MCF 10A (cell line): ENCODE data around the gene KPNA2. TPM values are rescaled to one million over a fixed set of nuclear protein-coding genes. Genes with fewer than 3 reads are reported as not detected.
"Not testable (repeated sequence)": the region's sequence is repeated elsewhere in the genome, so short reads cannot be mapped to it uniquely, and the experiment has no call there.

Source experiments
- BruUV-seq: library from RNA; stranded (reverse); fragments of 400-500 nt; replicated peaks from 2 replicates; lab custom pipeline; 2021; lab: Mats Ljungman, UMichigan
- CTCF ChIA-PET: fragments of 300-600 bp; sonication (Branson Sonifier 250); formaldehyde crosslinking; extraction: SDS; loops from one replicate; lab custom pipeline; 2021; ENCODE audit warnings: antibody characterized with exemption, inconsistent platforms; lab: Yijun Ruan, JAX
- POLR2A ChIA-PET: fragments of 300-600, 350-650 bp; sonication (Branson Sonifier 250); formaldehyde crosslinking; extraction: SDS; loops from one replicate; lab custom pipeline; 2020; ENCODE audit warnings: antibody characterized with exemption, inconsistent platforms; lab: Yijun Ruan, JAX
- DNase-seq: peaks from one replicate; pipeline ENCODE4 v3.0.0-alpha.2; 2018; ENCODE audit not compliant: unreplicated experiment
- H3K27ac Mint-ChIP-seq: one replicate; pipeline ENCODE4 v1.8.0; 2022; ENCODE audit warnings: mild to moderate bottlenecking, low read depth, mixed read lengths; ENCODE audit not compliant: unreplicated experiment
- H3K27me3 Mint-ChIP-seq: one replicate; pipeline ENCODE4 v1.8.0; 2022; ENCODE audit warnings: mixed read lengths; ENCODE audit not compliant: insufficient read depth, unreplicated experiment
- H3K36me3 Mint-ChIP-seq: one replicate; pipeline ENCODE4 v1.8.0; 2022; ENCODE audit warnings: mild to moderate bottlenecking, moderate library complexity, mixed read lengths; ENCODE audit not compliant: insufficient read depth, unreplicated experiment
- H3K4me1 Mint-ChIP-seq: one replicate; pipeline ENCODE4 v1.8.0; 2022; ENCODE audit warnings: mixed read lengths; ENCODE audit not compliant: insufficient read depth, unreplicated experiment
- H3K4me3 Mint-ChIP-seq: one replicate; pipeline ENCODE4 v1.8.0; 2022; ENCODE audit warnings: mild to moderate bottlenecking, moderate library complexity, mixed read lengths; ENCODE audit not compliant: unreplicated experiment
- H3K9me3 Mint-ChIP-seq: one replicate; pipeline ENCODE4 v1.8.0; 2022; ENCODE audit warnings: mixed read lengths; ENCODE audit not compliant: unreplicated experiment
- CTCF ChIP-seq: fragments of 200-600 bp; IDR thresholded peaks from one replicate; pipeline ENCODE4 v1.8.0; 2022; ENCODE audit warnings: antibody characterized with exemption, mild to moderate bottlenecking; ENCODE audit not compliant: unreplicated experiment
- intact Hi-C: fragments of 100-400 bp; cut with micrococcal nuclease; formaldehyde crosslinking; loops from 2 replicates; pipeline ENCODE4 v1.14.1; 2022
- total RNA-seq: library from RNA; stranded (reverse); gene quantifications from 2 replicates; pipeline ENCODE4 v1.2.3, GENCODE V29; 2022

KPNA2 gene
- total RNA-seq, 1 experiment from 2014 or later: 132 TPM

GRCh38 chr17:68085771-68086381, 50.3 kb downstream of the KPNA2 start:
- H3K9me3 Mint-ChIP-seq: no peaks in the 10 kb centered on the region
- TF ChIP-seq CTCF: no peak
- no peak overlapping the region for H3K27ac Mint-ChIP-seq
- no peaks in the 10 kb centered on the region for H3K36me3 Mint-ChIP-seq
- no peak for DNase-seq
- intact Hi-C loops: no loop called here
- no TSS peak for BruUV-seq
- ChIA-PET POLR2A (no interaction called here), CTCF (no interaction called here)
- peaks cover 5% of the 10 kb centered on the region for H3K4me1 Mint-ChIP-seq
- H3K27me3 Mint-ChIP-seq: no peaks in the 10 kb centered on the region
- no peak overlapping the region for H3K4me3 Mint-ChIP-seq

- not testable (repeated sequence) for H3K4me1 Mint-ChIP-seq
These were observed 51.1 kb downstream of the KPNA2 start for GRCh38 chr17:68086666-68087065.

GRCh38 chr17:68087131-68087623, 51.6 kb downstream of the KPNA2 start:
- H3K27me3 Mint-ChIP-seq, BruUV-seq, H3K27ac Mint-ChIP-seq, intact Hi-C loops, POLR2A ChIA-PET, H3K4me1 Mint-ChIP-seq, H3K9me3 Mint-ChIP-seq, DNase-seq, H3K4me3 Mint-ChIP-seq, H3K36me3 Mint-ChIP-seq: not testable (repeated sequence)
- CTCF ChIA-PET: interaction anchor here (0.6 kb wide), 1 partner anchor 89 kb away, joined by 4 read pairs; no protein-coding TSS in a partner anchor

More at GRCh38 chr17:68086666-68087065, 51.1 kb downstream of the KPNA2 start:
- H3K27ac Mint-ChIP-seq, POLR2A ChIA-PET, H3K4me3 Mint-ChIP-seq, CTCF ChIA-PET, intact Hi-C loops, DNase-seq, H3K36me3 Mint-ChIP-seq, BruUV-seq, H3K27me3 Mint-ChIP-seq, H3K9me3 Mint-ChIP-seq: not testable (repeated sequence)

- BruUV-seq: no TSS peak
- DNase-seq: no peak
- intact Hi-C loops: no loop called here
- Mint-ChIP-seq H3K4me1 (peaks cover 5% of the 10 kb centered on the region), H3K4me3 (no peak overlapping the region), H3K9me3 (no peaks in the 10 kb centered on the region), H3K27me3 (no peaks in the 10 kb centered on the region), H3K27ac (no peak overlapping the region), H3K36me3 (no peaks in the 10 kb centered on the region)
- no peak for TF ChIP-seq CTCF
- POLR2A ChIA-PET: no interaction called here
- CTCF ChIA-PET: interaction anchor here (0.6 kb wide), 1 partner anchor 89 kb away, joined by 4 read pairs; no protein-coding TSS in a partner anchor
These were observed 52.3 kb downstream of the KPNA2 start for GRCh38 chr17:68087851-68088250.

- Mint-ChIP-seq H3K4me1 (peaks cover 5% of the 10 kb centered on the region), H3K27me3 (no peaks in the 10 kb centered on the region), H3K36me3 (no peaks in the 10 kb centered on the region), H3K4me3 (no peak overlapping the region), H3K27ac (no peak overlapping the region), H3K9me3 (no peaks in the 10 kb centered on the region)
- POLR2A ChIA-PET: interaction anchor here (0.7 kb wide), 1 partner anchor 580 kb away, joined by 3 read pairs; no protein-coding TSS in a partner anchor
- intact Hi-C loops: no loop called here
- DNase-seq: peak; percentile 52
- no TSS peak for BruUV-seq
- TF ChIP-seq CTCF: no peak
- CTCF ChIA-PET: interaction anchor here (0.7 kb wide), 1 partner anchor 94 kb away, joined by 3 read pairs; no protein-coding TSS in a partner anchor
These were observed 54.3 kb downstream of the KPNA2 start for GRCh38 chr17:68089881-68090280.
